B cell (primary cell): ENCODE data around the gene PRDM5. TPM values are rescaled to one million over a fixed set of nuclear protein-coding genes. Genes with fewer than 3 reads are reported as not detected.

Experiments used
- ATAC-seq: fragments of 200-7000 bp; cut with Tn5 transposase; one replicate; pipeline ENCODE4 v1.10.0; 2021; ENCODE audit warnings: low read depth, mild to moderate bottlenecking, moderate number of reproducible peaks, moderate library complexity
- CTCF ChIA-PET: fragments of 350-600 bp; sonication (Branson Sonifier 250); formaldehyde crosslinking; loops from one replicate; lab custom pipeline; 2021; ENCODE audit warnings: antibody characterized with exemption, inconsistent platforms; lab: Charles Lee
- POLR2A ChIA-PET: fragments of 350-600 bp; sonication (Branson Sonifier 250); formaldehyde crosslinking; loops from one replicate; lab custom pipeline; 2021; ENCODE audit warnings: antibody characterized with exemption; lab: Charles Lee
- DNase-seq: peaks from one replicate; pipeline ENCODE4 v3.0.0; 2013
- H2AFZ ChIP-seq: 2 replicates; pipeline ENCODE4 v1.6.1; 2012; ENCODE audit warnings: mild to moderate bottlenecking, low read depth, low read length; ENCODE audit not compliant: insufficient read depth, poor library complexity, severe bottlenecking
- H3K27ac ChIP-seq, 2 donors: 1 replicate in 1 of 2; 2 replicates in 1 of 2; pipeline ENCODE4 v1.5.1; 2012 to 2013; ENCODE audit warnings: low read length in 2 of 2, mild to moderate bottlenecking in 2 of 2, moderate library complexity in 1 of 2
- H3K27me3 ChIP-seq, 4 experiments: fragments of 200-600 bp in 1 of 4; sonication (generic) in 1 of 4; replicated peaks in 1 of 4; 1 replicate in 2 of 4; 2 replicates in 2 of 4; pipeline versions ENCODE4 v1.6.1 to v1.7.0; 2013 to 2016; ENCODE audit warnings: low read length in 3 of 4, mild to moderate bottlenecking in 2 of 4, mixed read lengths in 1 of 4, moderate library complexity in 1 of 4; ENCODE audit not compliant: insufficient read depth in 4 of 4, control insufficient read depth in 3 of 4; ENCODE audit errors: control extremely low read depth in 1 of 4
- H3K36me3 ChIP-seq, 2 experiments: replicated peaks in 1 of 2; 1 replicate in 1 of 2; 2 replicates in 1 of 2; pipeline versions ENCODE4 v1.6.1 to v1.7.1; 2013; ENCODE audit warnings: low read length in 1 of 2; ENCODE audit not compliant: insufficient read depth in 2 of 2, control insufficient read depth in 1 of 2; ENCODE audit errors: control extremely low read depth in 1 of 2, extremely low read depth in 1 of 2
- H3K4me1 ChIP-seq, 2 donors: fragments of 200-600 bp in 1 of 2; sonication (generic) in 1 of 2; 1 replicate in 1 of 2; 2 replicates in 1 of 2; pipeline versions ENCODE4 v1.5.1 to v1.6.1; 2013 to 2017; ENCODE audit warnings: low read length in 2 of 2; ENCODE audit not compliant: control insufficient read depth in 2 of 2, insufficient read depth in 2 of 2
- H3K4me2 ChIP-seq: replicated peaks from 2 replicates; pipeline ENCODE3; 2012; ENCODE audit warnings: mild to moderate bottlenecking, low read depth, low read length; ENCODE audit not compliant: poor library complexity, severe bottlenecking
- H3K4me3 ChIP-seq, 5 experiments: fragments of 200-600 bp in 1 of 5; sonication (generic) in 1 of 5; 1 replicate in 3 of 5; 2 replicates in 2 of 5; pipeline versions ENCODE4 v1.5.1 to v1.7.0; 2011 to 2016; ENCODE audit warnings: low read length in 4 of 5, mild to moderate bottlenecking in 4 of 5, low read depth in 2 of 5, control low read depth in 1 of 5, moderate library complexity in 1 of 5; ENCODE audit not compliant: insufficient read depth in 1 of 5; ENCODE audit errors: control extremely low read depth in 1 of 5, extremely low read depth in 1 of 5
- H3K79me2 ChIP-seq: fragments of 200-600 bp; sonication (generic); one replicate; pipeline ENCODE4 v1.6.0; 2016; ENCODE audit warnings: low read length; ENCODE audit not compliant: control insufficient read depth, insufficient read depth
- H3K9ac ChIP-seq: fragments of 200-600 bp; sonication (generic); 2 replicates; pipeline ENCODE4 v1.6.1; 2017; ENCODE audit warnings: mild to moderate bottlenecking, low read length, moderate library complexity
- H3K9me3 ChIP-seq, 3 donors: one replicate each; pipeline versions ENCODE4 v1.6.1 to v1.7.1; 2013; ENCODE audit warnings: low read length in 2 of 3; ENCODE audit not compliant: control insufficient read depth in 2 of 3, insufficient read depth in 1 of 3; ENCODE audit errors: control extremely low read depth in 1 of 3
- H4K20me1 ChIP-seq: 2 replicates; pipeline ENCODE4 v1.6.0; 2012; ENCODE audit warnings: mild to moderate bottlenecking, low read length; ENCODE audit not compliant: insufficient read depth, control insufficient read depth, poor library complexity, severe bottlenecking
- H3K27ac Mint-ChIP-seq: one replicate; pipeline ENCODE4 v1.8.0; 2021; ENCODE audit warnings: mixed read lengths
- H3K27me3 Mint-ChIP-seq: one replicate; pipeline ENCODE4 v1.8.0; 2021; ENCODE audit warnings: mixed read lengths
- H3K4me1 Mint-ChIP-seq: one replicate; pipeline ENCODE4 v1.8.0; 2021; ENCODE audit warnings: mixed read lengths
- H3K4me3 Mint-ChIP-seq: one replicate; pipeline ENCODE4 v1.8.0; 2021; ENCODE audit warnings: mixed read lengths
- H3K9me3 Mint-ChIP-seq: one replicate; pipeline ENCODE4 v1.8.0; 2022; ENCODE audit warnings: mixed read lengths; ENCODE audit not compliant: insufficient read depth
- CTCF ChIP-seq: fragments of 200-600 bp; IDR thresholded peaks from one replicate; pipeline ENCODE4 v1.8.0; 2022; ENCODE audit warnings: antibody characterized with exemption, mild to moderate bottlenecking
- EZH2 ChIP-seq: IDR thresholded peaks from 2 replicates; pipeline ENCODE4 v1.6.1; 2012; ENCODE audit warnings: borderline replicate concordance, low read depth, mild to moderate bottlenecking, moderate library complexity, low read length; ENCODE audit not compliant: insufficient read depth, poor library complexity, severe bottlenecking
- WGBS: methylation state at CpG from one replicate; pipeline ENCODE4 v1.1.5; 2013; ENCODE audit warnings: missing lambda C conversion rate; ENCODE audit not compliant: insufficient coverage; 5-methylcytosine and 5-hydroxymethylcytosine counted together
- intact Hi-C: fragments of 100-400 bp; cut with micrococcal nuclease; formaldehyde crosslinking; loops from one replicate; pipeline ENCODE4 v1.10.0; 2022
- polyA plus RNA-seq: library from polyadenylated mRNA; depleted of rRNA; stranded (reverse); fragments of >200 nt; gene quantifications from 2 replicates; pipeline ENCODE4 v1.2.3, GENCODE V29; 2012
- total RNA-seq, 2 donors: library from RNA; stranded (reverse); fragments of 120-200 nt in 1 of 2; gene quantifications; 1 replicate in 1 of 2; 2 replicates in 1 of 2; pipeline versions ENCODE4 v1.2.3 to v1.2.4, GENCODE V29; 2013 to 2022

The PRDM5 gene
- total and polyA plus RNA-seq, 2 donors (not counting 1 experiment from before 2014, with no cell fraction given) = not detected

DNA sequence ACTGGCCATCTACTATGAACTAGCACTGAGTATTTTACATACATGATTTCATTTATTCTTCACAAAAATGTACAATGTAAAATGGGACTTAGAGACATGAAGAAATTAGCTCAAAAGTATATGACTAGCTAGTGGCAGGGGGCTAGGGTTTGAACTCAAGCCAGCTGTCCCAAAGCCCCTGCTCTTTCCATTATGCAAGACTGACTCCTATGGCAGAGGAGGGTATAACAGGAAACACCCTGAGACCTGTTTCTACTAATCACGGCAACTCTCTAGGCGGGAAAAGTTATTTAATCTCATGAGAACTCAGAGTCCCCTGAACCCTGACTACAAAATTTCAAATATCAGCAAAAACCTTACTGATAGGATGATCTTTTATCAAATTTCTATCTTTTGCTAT, 150.6 kb downstream of the PRDM5 start:
- H3K9ac ChIP-seq = no peak overlapping the region
- no peak overlapping the region for H2AFZ ChIP-seq
- H3K36me3 ChIP-seq = no peaks in the 10 kb centered on the region
- ChIA-PET CTCF (no interaction called here), POLR2A (no interaction called here)
- DNase-seq (no peak), ATAC-seq (no peak)
- no peak overlapping the region for H3K4me3 ChIP-seq
- H4K20me1 ChIP-seq = no peaks in the 10 kb centered on the region
- Mint-ChIP-seq H3K4me1 (no peaks in the 10 kb centered on the region), H3K9me3 (peaks cover 3% of the 10 kb centered on the region), H3K4me3 (no peak overlapping the region), H3K27me3 (no peaks in the 10 kb centered on the region), H3K27ac (no peak overlapping the region)
- no peak overlapping the region for H3K27ac ChIP-seq
- H3K4me2 ChIP-seq = no peak overlapping the region
- no peaks in the 10 kb centered on the region for H3K4me1 ChIP-seq
- TF ChIP-seq CTCF (no peak), EZH2 (no peak)
- no peaks in the 10 kb centered on the region for H3K79me2 ChIP-seq
- intact Hi-C loops = no loop called here
- WGBS = no CpG with 5 or more reads among the region's 2 CpGs
- H3K27me3 ChIP-seq = no peaks in the 10 kb centered on the region
- H3K9me3 ChIP-seq = peaks cover 0 to 2% (median 0%) of the 10 kb centered on the region in 3 donors

GRCh38 chr4:120770897-120771296, 151.6 kb downstream of the PRDM5 start:
- Mint-ChIP-seq H3K4me3 (no peak overlapping the region), H3K27me3 (no peaks in the 10 kb centered on the region), H3K27ac (no peak overlapping the region), H3K9me3 (peaks cover 3% of the 10 kb centered on the region), H3K4me1 (no peaks in the 10 kb centered on the region)
- no CpG with 5 or more reads among the region's 1 CpG for WGBS
- TF ChIP-seq EZH2 (no peak), CTCF (no peak)
- ATAC-seq (no peak), DNase-seq (no peak)
- no peak overlapping the region for H3K4me2 ChIP-seq
- no peaks in the 10 kb centered on the region for H3K27me3 ChIP-seq
- intact Hi-C loops = no loop called here
- peaks cover 0 to 2% (median 0%) of the 10 kb centered on the region in 3 donors for H3K9me3 ChIP-seq
- no peak overlapping the region for H3K9ac ChIP-seq
- H3K4me3 ChIP-seq = no peak overlapping the region
- no peak overlapping the region for H3K27ac ChIP-seq
- no peaks in the 10 kb centered on the region for H3K36me3 ChIP-seq
- H4K20me1 ChIP-seq = no peaks in the 10 kb centered on the region
- H3K4me1 ChIP-seq = no peaks in the 10 kb centered on the region
- ChIA-PET CTCF (no interaction called here), POLR2A (no interaction called here)
- H2AFZ ChIP-seq = no peak overlapping the region
- H3K79me2 ChIP-seq = no peaks in the 10 kb centered on the region
